DND-41 (cell line): ENCODE results near the gene TKFC.

Source experiments
- EZH2 ChIP-seq: IDR thresholded peaks from 3 replicates; pipeline ENCODE4 v1.6.1; 2012; ENCODE audit warnings: borderline replicate concordance, low read depth, mild to moderate bottlenecking, moderate library complexity, low read length, inconsistent platforms; ENCODE audit not compliant: severe bottlenecking
- TF ChIP-seq, protein P1 (sequence below): IDR thresholded peaks from 2 replicates; pipeline ENCODE4 v1.5.1; 2012; ENCODE audit warnings: borderline replicate concordance, low read length, moderate library complexity, mild to moderate bottlenecking; ENCODE audit not compliant: poor library complexity, severe bottlenecking; ENCODE audit errors: extremely low read depth

DNA sequence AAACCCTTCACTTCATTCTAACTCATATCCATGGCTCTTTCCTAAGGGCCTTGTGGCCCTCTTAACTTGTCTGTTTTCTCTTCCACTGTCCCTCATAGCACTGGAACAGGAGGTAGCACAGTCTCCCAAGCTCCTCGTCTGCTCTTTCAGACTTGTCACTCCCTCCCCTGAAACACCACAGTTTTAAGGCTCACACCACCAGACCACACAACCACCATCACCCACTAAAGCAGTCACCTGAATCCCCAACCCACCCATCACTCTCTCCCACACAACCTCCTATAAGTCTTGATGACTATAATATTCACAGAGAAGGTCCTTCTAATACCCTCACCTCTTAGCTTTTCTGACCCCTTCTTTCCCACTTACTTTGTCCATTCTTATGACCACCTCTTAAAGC is 26.8 kb upstream of the TKFC start:
- TF ChIP-seq, protein P1, sequence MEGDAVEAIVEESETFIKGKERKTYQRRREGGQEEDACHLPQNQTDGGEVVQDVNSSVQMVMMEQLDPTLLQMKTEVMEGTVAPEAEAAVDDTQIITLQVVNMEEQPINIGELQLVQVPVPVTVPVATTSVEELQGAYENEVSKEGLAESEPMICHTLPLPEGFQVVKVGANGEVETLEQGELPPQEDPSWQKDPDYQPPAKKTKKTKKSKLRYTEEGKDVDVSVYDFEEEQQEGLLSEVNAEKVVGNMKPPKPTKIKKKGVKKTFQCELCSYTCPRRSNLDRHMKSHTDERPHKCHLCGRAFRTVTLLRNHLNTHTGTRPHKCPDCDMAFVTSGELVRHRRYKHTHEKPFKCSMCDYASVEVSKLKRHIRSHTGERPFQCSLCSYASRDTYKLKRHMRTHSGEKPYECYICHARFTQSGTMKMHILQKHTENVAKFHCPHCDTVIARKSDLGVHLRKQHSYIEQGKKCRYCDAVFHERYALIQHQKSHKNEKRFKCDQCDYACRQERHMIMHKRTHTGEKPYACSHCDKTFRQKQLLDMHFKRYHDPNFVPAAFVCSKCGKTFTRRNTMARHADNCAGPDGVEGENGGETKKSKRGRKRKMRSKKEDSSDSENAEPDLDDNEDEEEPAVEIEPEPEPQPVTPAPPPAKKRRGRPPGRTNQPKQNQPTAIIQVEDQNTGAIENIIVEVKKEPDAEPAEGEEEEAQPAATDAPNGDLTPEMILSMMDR: no peak
- no peak for TF ChIP-seq EZH2
